Mucosa of stomach (tissue), 1 donor: ENCODE results near the gene ANG.
"Not testable (repeated sequence)": the region's sequence is repeated elsewhere in the genome, so short reads cannot be mapped to it uniquely, and the experiment has no call there.

Experiments used
- H3K27me3 ChIP-seq: one replicate; pipeline ENCODE4 v1.7.0; 2013; ENCODE audit warnings: mild to moderate bottlenecking, low read length; ENCODE audit not compliant: control insufficient read depth, insufficient read depth
- H3K36me3 ChIP-seq: one replicate; pipeline ENCODE4 v1.7.0; 2013; ENCODE audit warnings: low read length; ENCODE audit not compliant: control insufficient read depth, insufficient read depth
- H3K4me1 ChIP-seq: one replicate; pipeline ENCODE4 v1.7.0; 2013; ENCODE audit warnings: mild to moderate bottlenecking, low read length; ENCODE audit not compliant: control insufficient read depth, insufficient read depth
- H3K4me3 ChIP-seq: one replicate; pipeline ENCODE4 v1.7.0; 2013; ENCODE audit warnings: low read length
- H3K9ac ChIP-seq: one replicate; pipeline ENCODE4 v1.7.0; 2013; ENCODE audit warnings: mild to moderate bottlenecking, low read length, moderate library complexity
- H3K9me3 ChIP-seq: one replicate; pipeline ENCODE4 v1.7.0; 2013; ENCODE audit warnings: mild to moderate bottlenecking, low read length, moderate library complexity; ENCODE audit not compliant: control insufficient read depth
- donor health status: Pancreatic carcinoma.

ANG gene

GRCh38 chr14:20712904-20713303 is 24.3 kb downstream of the ANG start:
- no peak overlapping the region for H3K4me3 ChIP-seq
- H3K9me3 ChIP-seq = no peaks in the 10 kb centered on the region
- no peaks in the 10 kb centered on the region for H3K27me3 ChIP-seq
- H3K4me1 ChIP-seq = peaks cover 51% of the 10 kb centered on the region
- no peaks in the 10 kb centered on the region for H3K36me3 ChIP-seq
- no peak overlapping the region for H3K9ac ChIP-seq

- Histone ChIP-seq H3K36me3 (no peaks in the 10 kb centered on the region), H3K4me1 (peaks cover 66% of the 10 kb centered on the region), H3K27me3 (no peaks in the 10 kb centered on the region), H3K4me3 (no peak overlapping the region), H3K9ac (no peak overlapping the region), H3K9me3 (no peaks in the 10 kb centered on the region)
Observed at GRCh38 chr14:20714593-20715250, 26.2 kb downstream of the ANG start.

GRCh38 chr14:20719777-20720176 is 31.2 kb downstream of the ANG start:
- Histone ChIP-seq H3K4me1 (peaks cover 33% of the 10 kb centered on the region), H3K9ac (no peak overlapping the region)

GRCh38 chr14:20720741-20721140 is 32.2 kb downstream of the ANG start:
- Histone ChIP-seq H3K9ac (no peak overlapping the region), H3K4me1 (peaks cover 26% of the 10 kb centered on the region), H3K27me3 (no peaks in the 10 kb centered on the region), H3K4me3 (no peak overlapping the region), H3K36me3 (no peaks in the 10 kb centered on the region), H3K9me3 (no peaks in the 10 kb centered on the region)

More at GRCh38 chr14:20719777-20720176, 31.2 kb downstream of the ANG start:
- Histone ChIP-seq H3K9me3 (no peaks in the 10 kb centered on the region), H3K4me3 (no peak overlapping the region), H3K27me3 (no peaks in the 10 kb centered on the region), H3K36me3 (no peaks in the 10 kb centered on the region)

- H3K4me1 ChIP-seq = peaks cover 35% of the 10 kb centered on the region
- H3K9me3 ChIP-seq = no peaks in the 10 kb centered on the region
Observed at GRCh38 chr14:20722016-20722415, 33.5 kb downstream of the ANG start.

GRCh38 chr14:20723488-20723887 is 34.9 kb downstream of the ANG start:
- H3K4me1 ChIP-seq = peaks cover 31% of the 10 kb centered on the region
- no peaks in the 10 kb centered on the region for H3K9me3 ChIP-seq
- H3K36me3 ChIP-seq = no peaks in the 10 kb centered on the region
- no peaks in the 10 kb centered on the region for H3K27me3 ChIP-seq
- no peak overlapping the region for H3K9ac ChIP-seq
- no peak overlapping the region for H3K4me3 ChIP-seq

More at GRCh38 chr14:20722016-20722415, 33.5 kb downstream of the ANG start:
- H3K36me3 ChIP-seq = no peaks in the 10 kb centered on the region
- H3K4me3 ChIP-seq = no peak overlapping the region
- no peak overlapping the region for H3K9ac ChIP-seq
- H3K27me3 ChIP-seq = no peaks in the 10 kb centered on the region

- H3K4me1 ChIP-seq, H3K9me3 ChIP-seq, H3K27me3 ChIP-seq, H3K9ac ChIP-seq, H3K36me3 ChIP-seq, H3K4me3 ChIP-seq: not testable (repeated sequence)
Observed at GRCh38 chr14:20726121-20726520, 37.6 kb downstream of the ANG start.

GRCh38 chr14:20726531-20726930 is 38.0 kb downstream of the ANG start:
- Histone ChIP-seq H3K9ac (no peak overlapping the region), H3K27me3 (no peaks in the 10 kb centered on the region), H3K4me3 (no peak overlapping the region), H3K4me1 (peaks cover 8% of the 10 kb centered on the region), H3K9me3 (no peaks in the 10 kb centered on the region), H3K36me3 (no peaks in the 10 kb centered on the region)

- H3K27me3 ChIP-seq = no peaks in the 10 kb centered on the region
- no peak overlapping the region for H3K9ac ChIP-seq
- peaks cover 8% of the 10 kb centered on the region for H3K4me1 ChIP-seq
- H3K4me3 ChIP-seq = no peak overlapping the region
- no peaks in the 10 kb centered on the region for H3K36me3 ChIP-seq
- H3K9me3 ChIP-seq = no peaks in the 10 kb centered on the region
Observed at GRCh38 chr14:20730891-20731290, 42.3 kb downstream of the ANG start.

- H3K9ac ChIP-seq = no peak overlapping the region
- no peaks in the 10 kb centered on the region for H3K27me3 ChIP-seq
- no peaks in the 10 kb centered on the region for H3K9me3 ChIP-seq
- H3K4me3 ChIP-seq = no peak overlapping the region
- no peaks in the 10 kb centered on the region for H3K36me3 ChIP-seq
- H3K4me1 ChIP-seq = no peaks in the 10 kb centered on the region
Observed at GRCh38 chr14:20732477-20732876, 43.9 kb downstream of the ANG start.

- Histone ChIP-seq H3K4me1 (no peaks in the 10 kb centered on the region), H3K9me3 (no peaks in the 10 kb centered on the region), H3K9ac (no peak overlapping the region), H3K4me3 (no peak overlapping the region), H3K36me3 (no peaks in the 10 kb centered on the region), H3K27me3 (no peaks in the 10 kb centered on the region)
Observed at GRCh38 chr14:20732979-20733635, 44.5 kb downstream of the ANG start.

- no peak overlapping the region for H3K4me3 ChIP-seq
- H3K36me3 ChIP-seq = no peaks in the 10 kb centered on the region
- H3K9me3 ChIP-seq = no peaks in the 10 kb centered on the region
- H3K4me1 ChIP-seq = no peaks in the 10 kb centered on the region
- H3K9ac ChIP-seq = no peak overlapping the region
- H3K27me3 ChIP-seq = no peaks in the 10 kb centered on the region
Observed at GRCh38 chr14:20733684-20734429, 45.3 kb downstream of the ANG start.
